NOMO-1 (cell line): ENCODE data around the gene ITGB3.
"Not testable (repeated sequence)": the region's sequence is repeated elsewhere in the genome, so short reads cannot be mapped to it uniquely, and the experiment has no call there.

ENCODE experiments used
- DNase-seq, 2 experiments: peaks; one replicate each; lab custom pipeline; 2025; ENCODE audit not compliant: unreplicated experiment in 2 of 2; lab: John Stamatoyannopoulos, UW

The ITGB3 gene

DNA sequence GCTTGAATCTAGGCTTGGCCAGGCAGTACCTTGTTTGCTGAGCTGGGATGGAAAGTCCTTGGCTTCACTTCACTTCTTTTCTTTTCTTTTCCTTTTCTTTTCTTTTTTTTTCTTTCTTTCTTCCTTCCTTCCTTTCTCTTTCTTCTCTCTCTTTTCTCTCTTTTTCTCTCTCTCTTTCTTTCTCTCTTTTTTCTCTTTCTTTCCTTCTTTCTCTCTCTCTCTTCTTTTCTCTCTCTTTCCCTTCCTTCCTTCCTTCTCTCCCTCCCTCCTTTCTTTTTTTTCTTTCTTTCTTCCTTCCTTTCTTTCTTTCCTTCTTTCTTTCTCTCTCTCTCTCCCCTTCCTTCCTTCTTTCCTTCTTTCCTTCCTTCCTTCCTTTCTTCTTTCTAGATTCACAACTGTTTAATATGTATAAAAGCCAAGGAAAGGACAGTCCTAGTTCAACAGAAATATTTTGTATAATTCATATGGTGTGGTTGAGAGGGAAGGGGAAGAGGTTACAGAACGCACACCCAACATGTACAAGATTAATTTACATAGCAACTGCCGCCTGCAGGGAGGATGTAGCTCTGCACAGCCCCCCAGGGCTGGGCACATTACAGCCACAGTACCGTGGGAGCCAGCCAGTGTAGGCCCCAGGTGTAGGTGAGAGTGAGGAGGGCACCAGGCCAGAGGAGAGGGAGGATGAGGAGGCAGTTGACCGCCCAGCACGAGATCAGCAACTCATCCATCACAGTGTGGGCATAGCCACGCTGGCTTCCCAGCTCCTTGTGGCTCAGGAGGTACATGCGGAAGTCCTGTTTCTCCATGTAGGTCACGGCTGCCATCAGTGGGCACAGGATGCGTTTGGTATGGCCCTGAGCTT lies 9.7 kb upstream of the ITGB3 start:
- no peak for DNase-seq

DNA sequence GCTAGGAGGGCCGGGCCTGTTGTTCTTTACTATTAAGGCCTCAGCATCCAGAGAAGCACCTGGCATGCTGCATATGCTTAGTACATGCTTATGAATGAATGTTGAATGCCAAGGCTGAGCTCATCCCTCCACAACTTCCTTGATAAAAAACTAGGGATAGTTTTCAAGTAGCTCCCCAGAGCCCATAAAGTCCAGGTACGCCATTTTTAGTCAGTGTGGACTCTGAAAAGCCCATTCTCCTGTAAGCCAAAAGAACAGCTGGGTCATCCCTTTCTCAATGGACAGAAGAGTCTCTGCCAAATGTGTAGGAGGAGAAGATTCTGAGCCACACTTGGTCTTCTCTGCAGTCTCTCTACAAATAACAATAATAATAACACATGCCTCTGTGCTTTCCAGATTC lies 8.9 kb upstream of the ITGB3 start:
- no peak for DNase-seq

GRCh38 chr17:47246120-47246519 lies 7.5 kb upstream of the ITGB3 start:
- DNase-seq: no peak

DNA sequence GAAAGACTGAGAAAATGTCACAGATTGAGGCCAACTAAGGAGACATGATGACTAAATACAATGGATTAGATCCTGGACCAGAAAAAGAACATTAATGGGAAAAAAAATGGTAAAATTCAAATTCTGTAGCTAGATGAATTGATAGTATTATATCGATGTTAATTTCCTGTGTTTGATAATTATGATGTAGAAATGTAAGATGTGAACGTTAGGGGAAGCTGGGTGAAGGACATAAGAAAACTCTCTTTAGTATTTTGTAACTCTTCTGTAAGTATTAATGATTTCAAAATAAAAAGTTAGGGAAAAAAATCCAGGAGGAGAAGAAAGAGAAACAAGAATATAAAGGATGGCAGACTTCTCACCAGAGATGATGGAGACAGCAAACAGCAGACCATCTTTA lies 2.8 kb upstream of the ITGB3 start:
- DNase-seq: no peak

GRCh38 chr17:47251421-47251940 lies 2.1 kb upstream of the ITGB3 start:
- no peak for DNase-seq

- DNase-seq: no peak
Measured at GRCh38 chr17:47252209-47252608, 1.4 kb upstream of the ITGB3 start.

DNA sequence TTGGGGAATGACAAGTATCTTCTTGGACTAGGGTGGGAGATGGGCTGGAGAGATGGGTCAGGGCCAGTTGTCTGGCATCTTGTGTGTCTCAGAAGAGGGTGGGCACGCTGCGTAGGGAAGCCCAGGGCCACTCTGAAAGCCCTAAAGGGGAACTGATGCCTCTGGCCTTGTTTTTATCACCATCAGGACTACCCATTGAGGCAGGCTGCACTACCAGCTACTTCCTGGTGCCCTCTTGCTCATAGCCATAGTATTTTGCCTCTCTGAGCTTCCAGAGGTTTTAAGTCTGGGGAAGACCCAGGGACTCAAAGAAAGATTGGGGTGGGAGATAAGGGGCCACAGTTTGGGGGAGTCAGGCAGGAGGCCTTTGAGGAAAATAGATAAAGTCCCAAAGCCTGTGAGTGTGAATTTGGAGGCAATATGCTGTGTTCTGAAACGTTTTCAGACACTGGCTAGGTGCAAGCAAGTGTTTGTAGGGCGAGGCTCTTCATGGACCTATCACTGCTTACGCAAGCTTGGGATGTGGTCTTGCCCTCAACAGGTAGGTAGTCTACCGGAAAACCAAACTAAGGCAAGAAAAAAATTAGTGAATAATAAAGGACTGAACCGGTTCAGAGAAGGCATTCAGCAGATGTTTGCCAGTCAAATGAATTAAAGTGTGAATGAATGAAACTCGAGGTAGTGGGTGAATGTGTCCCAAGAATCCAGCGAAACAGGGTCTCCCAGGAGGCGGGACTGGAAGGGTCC lies 688 bp upstream of the ITGB3 start:
- DNase-seq: no peak

DNA sequence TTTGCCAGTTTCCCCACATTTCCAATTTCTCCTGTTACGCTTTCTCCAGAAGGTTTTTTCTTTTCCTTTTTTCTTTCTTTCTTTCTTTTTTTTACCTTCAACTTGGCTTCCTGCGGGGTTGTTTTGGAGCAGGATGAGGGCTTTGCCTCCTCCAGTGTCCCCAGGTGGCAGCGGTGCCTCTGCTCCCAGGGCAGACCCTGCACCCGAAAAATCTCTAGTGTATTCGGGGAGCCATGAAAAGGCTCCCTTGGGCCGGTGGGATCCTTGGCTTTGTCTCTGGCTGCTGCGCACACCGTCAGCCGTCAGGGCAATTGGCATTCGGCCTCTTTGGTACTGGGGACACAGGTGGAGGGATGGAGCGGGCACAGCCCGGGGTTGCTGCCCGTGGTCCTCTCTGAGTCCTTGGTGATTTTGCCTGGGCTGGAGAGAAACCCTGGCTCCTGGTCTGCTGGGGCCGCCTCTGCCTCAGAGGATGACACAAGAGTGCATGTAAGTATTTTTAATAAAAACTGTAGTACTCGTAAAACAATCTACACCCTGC lies 846 bp downstream of the ITGB3 start:
- DNase-seq: no peak

DNA sequence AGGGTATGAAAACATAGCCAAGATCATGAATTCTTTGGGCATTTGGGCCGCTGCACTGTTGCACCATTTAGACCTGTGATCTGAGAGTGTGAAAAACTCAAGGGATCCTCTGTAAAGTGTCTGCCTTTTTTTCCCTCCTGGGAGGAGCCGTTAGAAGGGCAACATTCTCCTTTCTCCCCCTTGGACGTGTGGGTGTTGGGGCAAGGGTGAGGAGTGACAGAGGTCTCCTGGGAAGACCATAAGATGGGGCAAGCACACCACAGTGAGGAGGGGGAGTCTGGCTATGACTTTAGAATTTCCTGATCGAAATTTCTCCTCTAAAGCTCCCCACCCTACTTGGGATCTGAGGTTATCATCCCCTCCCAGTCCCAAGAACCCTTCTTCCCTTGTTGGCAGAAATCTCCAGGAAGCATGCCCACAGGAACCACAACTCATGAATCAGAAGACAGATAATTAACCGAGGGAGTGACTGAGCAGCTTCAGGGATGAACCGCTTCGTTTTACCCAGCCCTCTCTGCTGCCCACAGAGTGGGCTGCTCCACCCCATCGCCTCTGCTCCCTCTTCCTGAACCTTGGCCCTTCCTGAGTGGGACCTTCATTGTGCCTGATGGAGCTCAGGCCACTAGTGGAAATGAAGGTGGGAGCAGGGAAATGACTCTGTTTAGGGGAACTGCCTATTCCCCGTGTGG lies 4.2 kb downstream of the ITGB3 start:
- no peak for DNase-seq

DNA sequence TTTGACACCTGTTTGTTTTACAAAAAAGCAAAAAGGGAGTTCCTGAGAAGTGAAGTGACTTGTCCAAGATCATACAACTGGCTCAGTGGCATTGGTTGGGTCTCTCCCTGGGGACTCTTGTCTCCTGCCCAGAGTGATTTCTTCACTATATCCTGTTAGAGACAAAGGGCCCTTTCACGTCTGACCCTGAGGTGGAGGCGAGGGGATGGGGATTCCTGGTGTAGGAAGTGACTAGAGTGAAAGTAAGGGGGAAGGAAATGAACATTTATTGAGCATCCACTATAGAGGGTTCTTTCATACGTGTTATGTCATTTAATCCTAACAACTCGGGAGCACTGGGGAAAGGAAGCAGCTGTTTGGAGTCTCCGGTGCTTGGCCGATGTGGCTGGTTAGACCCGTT lies 9.0 kb downstream of the ITGB3 start:
- DNase-seq: no peak

DNA sequence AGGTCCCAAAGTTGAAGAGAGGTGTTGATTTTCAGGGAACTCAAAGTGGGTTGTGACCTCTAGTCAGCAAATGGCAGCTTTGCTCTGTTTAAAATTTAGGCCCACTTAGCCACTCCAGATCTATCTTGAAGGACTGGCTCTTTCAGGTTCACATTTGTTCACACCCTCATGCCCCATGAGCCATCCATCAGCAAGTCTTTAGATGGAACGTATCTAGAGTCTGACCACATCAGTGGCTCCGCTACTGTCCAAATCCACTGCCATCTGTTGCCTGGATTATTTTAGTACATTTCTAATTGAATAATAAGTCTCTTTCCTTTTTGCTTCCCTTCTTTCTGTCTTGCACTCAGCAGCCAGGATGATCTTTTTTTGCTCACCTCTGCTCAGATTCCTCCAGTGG lies 10.5 kb downstream of the ITGB3 start:
- no peak for DNase-seq

- DNase-seq: no peak
Measured at GRCh38 chr17:47265983-47266541, 12.4 kb downstream of the ITGB3 start.

DNA sequence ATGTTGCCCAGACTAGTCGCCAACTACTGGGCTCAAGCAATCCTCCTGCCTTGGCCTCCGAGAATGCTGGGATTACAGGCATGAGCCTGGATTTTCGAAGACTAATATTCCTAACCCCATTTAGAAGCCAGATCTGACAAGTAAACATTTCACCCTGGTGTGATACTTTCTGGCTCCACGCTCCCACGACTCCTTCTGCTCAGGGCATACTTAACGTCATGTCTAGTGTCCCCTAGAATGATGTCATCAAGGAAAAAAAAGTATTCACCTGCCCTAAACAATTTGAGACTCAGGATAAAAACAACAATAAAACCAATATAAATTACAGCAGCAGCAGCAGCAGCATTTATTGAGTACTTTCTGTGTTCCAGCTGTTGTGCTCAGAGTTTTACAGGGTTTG lies 13.2 kb downstream of the ITGB3 start:
- no peak for DNase-seq

DNA sequence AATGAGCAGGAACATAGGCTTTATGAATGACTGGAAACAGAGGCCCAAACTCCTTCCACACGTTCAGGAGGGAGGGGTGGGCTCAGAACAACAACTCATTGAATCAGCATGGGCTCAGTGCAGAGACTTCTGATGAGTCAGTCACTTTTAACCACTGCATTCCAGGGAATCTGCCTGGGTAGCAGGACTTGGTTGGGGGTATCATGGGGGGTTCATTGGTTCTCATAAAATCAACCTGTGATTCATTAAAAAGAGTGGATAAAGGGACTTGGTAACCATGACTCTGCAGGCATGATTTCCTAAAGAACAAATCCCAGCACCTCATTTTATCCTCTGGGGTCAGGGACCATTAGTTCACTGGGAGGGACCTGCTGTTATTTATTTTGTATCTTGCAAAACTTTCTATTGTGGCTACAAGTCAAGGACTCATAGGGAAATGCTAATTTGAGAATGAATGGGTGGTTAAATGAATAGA lies 13.8 kb downstream of the ITGB3 start:
- DNase-seq: no peak

GRCh38 chr17:47268964-47269363 lies 15.3 kb downstream of the ITGB3 start:
- DNase-seq: not testable (repeated sequence)

DNA sequence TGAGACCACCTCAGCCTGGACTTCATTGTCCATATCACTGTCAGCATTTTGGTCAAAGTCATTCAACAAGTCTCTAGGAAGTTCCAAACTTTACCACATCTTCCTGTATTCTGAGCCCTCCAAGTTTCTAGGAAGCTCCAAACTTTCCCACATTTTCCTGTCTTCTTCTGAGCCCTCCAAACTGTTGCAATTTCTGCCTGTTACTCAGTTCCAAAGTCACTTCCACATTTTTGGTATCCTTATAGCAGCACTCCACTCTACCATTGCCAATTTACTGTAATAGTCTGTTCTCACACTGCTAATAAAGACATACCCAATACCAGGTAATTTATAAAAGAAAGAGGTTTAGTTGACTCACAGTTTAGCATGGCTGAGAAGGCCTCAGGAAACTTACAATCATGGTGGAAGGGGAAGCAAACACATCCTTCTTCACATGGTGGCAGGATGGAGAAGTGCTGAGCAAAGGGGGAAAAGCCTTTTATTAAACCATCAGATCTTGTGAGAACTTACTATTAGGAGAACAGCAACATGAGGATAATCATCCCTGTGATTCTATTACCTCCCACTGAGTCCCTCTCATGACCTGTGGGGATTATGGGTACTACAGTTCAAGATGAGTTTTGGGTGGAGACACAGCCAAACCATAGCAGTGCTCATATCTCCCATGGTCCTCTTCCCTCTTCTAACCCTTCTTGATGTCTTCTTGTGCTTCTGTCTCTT lies 16.1 kb downstream of the ITGB3 start:
- not testable (repeated sequence) for DNase-seq

GRCh38 chr17:47270946-47271705 lies 17.5 kb downstream of the ITGB3 start:
- no peak for DNase-seq

DNA sequence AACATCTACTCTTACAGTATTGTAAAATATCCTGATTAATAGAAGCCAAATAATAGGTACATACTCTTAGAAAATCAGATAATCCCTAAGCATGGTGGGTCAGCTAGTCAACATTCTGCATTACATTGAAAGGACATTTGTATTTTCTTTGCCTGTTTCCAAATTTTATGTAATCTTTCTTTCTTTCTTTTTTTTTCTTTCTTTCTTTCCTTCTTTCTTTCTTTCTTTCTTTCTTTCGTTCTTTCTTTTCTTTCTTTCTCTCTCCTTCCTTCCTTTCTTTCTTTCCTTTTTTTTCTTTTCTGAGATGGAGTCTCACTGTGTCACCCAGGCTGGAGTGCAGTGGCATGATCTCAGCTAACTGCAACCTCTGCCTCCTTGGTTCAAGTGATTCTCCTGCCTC lies 18.9 kb downstream of the ITGB3 start:
- no peak for DNase-seq

DNA sequence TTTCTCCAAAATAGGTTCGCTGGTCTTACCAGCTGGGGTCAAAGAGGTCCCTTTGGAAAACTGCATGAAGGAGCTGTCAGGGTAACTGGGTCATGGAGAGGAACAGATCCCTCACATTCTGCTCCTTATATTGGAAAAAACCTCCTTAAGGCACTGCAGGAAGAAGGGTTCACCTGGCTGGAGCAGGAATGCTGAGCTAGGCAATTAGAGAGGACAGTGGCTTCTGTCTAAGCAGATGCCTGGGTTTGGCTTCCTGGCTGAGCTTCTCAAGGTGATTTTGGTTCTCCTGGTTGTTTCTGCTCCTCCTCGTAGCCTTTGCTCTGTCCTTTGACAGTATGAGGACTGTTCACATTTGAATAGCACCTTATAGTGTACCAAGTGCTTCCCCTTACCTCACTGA lies 19.6 kb downstream of the ITGB3 start:
- DNase-seq: no peak
